GM23338 (cell line): ENCODE results near the gene PHAF1. TPM values are rescaled to one million over a fixed set of nuclear protein-coding genes. Genes with fewer than 3 reads are reported as not detected.

Source experiments
- ATAC-seq: fragments of 200-7000 bp; cut with Tn5 transposase; 3 replicates; pipeline ENCODE4 v1.9.1; 2020
- DNase-seq: peaks from one replicate; pipeline ENCODE4 v3.0.0-alpha.2; 2015; ENCODE audit warnings: low spot score
- H2AFZ ChIP-seq: fragments of 200-600 bp; sonication (generic); 2 replicates; pipeline ENCODE4 v1.8.0; 2016; ENCODE audit warnings: antibody characterized with exemption, mild to moderate bottlenecking, moderate library complexity
- H3F3A ChIP-seq: fragments of 200-600 bp; sonication (generic); replicated peaks from 2 replicates; pipeline ENCODE4 v1.8.0; 2017; ENCODE audit warnings: antibody characterized with exemption, mixed run types, low read depth
- H3K27ac ChIP-seq: fragments of 200-600 bp; sonication (generic); 2 replicates; pipeline ENCODE4 v1.6.1; 2016; ENCODE audit warnings: low read depth
- H3K27me3 ChIP-seq: fragments of 200-600 bp; sonication (generic); 2 replicates; pipeline ENCODE4 v1.8.0; 2016; ENCODE audit warnings: mild to moderate bottlenecking, mixed run types, moderate library complexity; ENCODE audit not compliant: insufficient read depth
- H3K36me3 ChIP-seq: fragments of 200-600 bp; sonication (generic); 2 replicates; pipeline ENCODE4 v1.8.0; 2016; ENCODE audit warnings: mild to moderate bottlenecking; ENCODE audit not compliant: insufficient read depth
- H3K4me1 ChIP-seq: fragments of 200-600 bp; sonication (generic); 2 replicates; pipeline ENCODE4 v1.8.0; 2016; ENCODE audit warnings: mild to moderate bottlenecking, moderate library complexity; ENCODE audit not compliant: insufficient read depth
- H3K4me2 ChIP-seq: fragments of 200-600 bp; sonication (generic); 2 replicates; pipeline ENCODE4 v1.7.1; 2017; ENCODE audit warnings: mixed run types
- H3K4me3 ChIP-seq: fragments of 200-600 bp; sonication (generic); 2 replicates; pipeline ENCODE4 v1.6.1; 2016; ENCODE audit warnings: mixed run types
- H3K79me2 ChIP-seq: fragments of 200-600 bp; sonication (generic); replicated peaks from 2 replicates; pipeline ENCODE4 v1.8.0; 2017; ENCODE audit warnings: mild to moderate bottlenecking; ENCODE audit not compliant: insufficient read depth
- H3K9me2 ChIP-seq: fragments of 200-600 bp; sonication (generic); 2 replicates; pipeline ENCODE4 v1.8.0; 2017; ENCODE audit not compliant: insufficient read depth
- H4K20me1 ChIP-seq: fragments of 200-600 bp; sonication (generic); replicated peaks from 2 replicates; pipeline ENCODE4 v1.8.0; 2017; ENCODE audit warnings: mild to moderate bottlenecking; ENCODE audit not compliant: insufficient read depth
- H3K27ac Mint-ChIP-seq: 2 replicates; pipeline ENCODE4 v1.8.0; 2020; ENCODE audit warnings: inconsistent platforms, mild to moderate bottlenecking, moderate library complexity, mixed read lengths
- H3K27me3 Mint-ChIP-seq: 3 replicates; pipeline ENCODE4 v1.8.0; 2022; ENCODE audit warnings: low read depth, mild to moderate bottlenecking, moderate library complexity, mixed read lengths, inconsistent platforms; ENCODE audit not compliant: insufficient read depth, poor library complexity
- H3K36me3 Mint-ChIP-seq: 3 replicates; pipeline ENCODE4 v1.8.0; 2021; ENCODE audit warnings: low read depth, mild to moderate bottlenecking, inconsistent platforms, moderate library complexity, mixed read lengths
- H3K4me1 Mint-ChIP-seq: 3 replicates; pipeline ENCODE4 v1.8.0; 2020; ENCODE audit warnings: mild to moderate bottlenecking, inconsistent platforms, mixed read lengths
- H3K4me3 Mint-ChIP-seq: 3 replicates; pipeline ENCODE4 v1.8.0; 2021; ENCODE audit warnings: moderate library complexity, mild to moderate bottlenecking, inconsistent platforms, mixed read lengths
- H3K9me3 Mint-ChIP-seq: 3 replicates; pipeline ENCODE4 v1.8.0; 2020; ENCODE audit warnings: moderate library complexity, mild to moderate bottlenecking, inconsistent platforms, mixed read lengths
- CREB1 ChIP-seq: fragments of 250-450 bp; sonication (Bioruptor Pico); IDR thresholded peaks from 2 replicates; pipeline ENCODE4 v1.5.0; 2020; ENCODE audit warnings: low read depth, mild to moderate bottlenecking, moderate library complexity
- CTCF ChIP-seq, 2 experiments: fragments of 200-600 bp in 1 of 2; sonication (generic) in 1 of 2; conservative IDR thresholded peaks; 2 replicates each; pipeline versions ENCODE4 v1.5.1 to v1.6.1; 2016 to 2017; ENCODE audit warnings: antibody characterized with exemption in 2 of 2, low read depth in 2 of 2, mild to moderate bottlenecking in 2 of 2, moderate library complexity in 1 of 2
- EZH2 ChIP-seq: fragments of 200-600 bp; sonication (generic); IDR thresholded peaks from one replicate; pipeline ENCODE4 v1.8.0; 2017; ENCODE audit warnings: antibody characterized with exemption, mild to moderate bottlenecking, low read depth; ENCODE audit not compliant: unreplicated experiment
- JUNB ChIP-seq: IDR thresholded peaks from one replicate; pipeline ENCODE4 v1.6.1; 2016; ENCODE audit warnings: antibody characterized with exemption; ENCODE audit not compliant: unreplicated experiment
- POLR2AphosphoS5 ChIP-seq: IDR thresholded peaks from 2 replicates; pipeline ENCODE4 v1.6.1; 2016; ENCODE audit warnings: antibody characterized with exemption, low read depth
- REST ChIP-seq: IDR thresholded peaks from one replicate; pipeline ENCODE4 v1.6.1; 2018; ENCODE audit warnings: antibody characterized with exemption; ENCODE audit not compliant: unreplicated experiment
- polyA plus RNA-seq: library from polyadenylated mRNA; unstranded; fragments of >200 nt; fragmentation: Nextera tagmentation; extraction: Ambion mirVana; gene quantifications from 2 replicates; pipeline ENCODE4 v1.2.1, GENCODE V29; 2016
- total RNA-seq: library from RNA; depleted of rRNA; stranded (reverse); fragments of >200 nt; shearing (Covaris generic); gene quantifications from 2 replicates; pipeline ENCODE4 v1.2.3, GENCODE V29; 2014

Gene PHAF1
- total and polyA plus RNA-seq, 2 experiments from 2014 or later = 14.7 to 35.9 TPM

GRCh38 chr16:67169011-67169451, 59.3 kb downstream of the PHAF1 start:
- H3K36me3 ChIP-seq = no peaks in the 10 kb centered on the region
- no peaks in the 10 kb centered on the region for H3K9me2 ChIP-seq
- H3K4me1 ChIP-seq = peaks cover 28% of the 10 kb centered on the region
- Mint-ChIP-seq H3K4me1 (peaks cover 46% of the 10 kb centered on the region), H3K27me3 (peaks cover 95% of the 10 kb centered on the region), H3K36me3 (no peaks in the 10 kb centered on the region; the same call in 2 of the 3 replicates), H3K9me3 (no peaks in the 10 kb centered on the region; the same call in 2 of the 3 replicates), H3K27ac (no peak overlapping the region), H3K4me3 (peak overlapping the region; percentile 79)
- DNase-seq (peak; percentile 76), ATAC-seq (peak; percentile 9)
- 0 out of 2 replicates have a peak, but pooled peaks cover 16% of the 10 kb centered on the region for H3F3A ChIP-seq
- H3K4me3 ChIP-seq = peak overlapping the region; percentile 69
- peaks cover 6% of the 10 kb centered on the region for H4K20me1 ChIP-seq
- H3K27me3 ChIP-seq = peaks cover 97% of the 10 kb centered on the region
- TF ChIP-seq POLR2AphosphoS5 (no peak), CTCF (conservative IDR thresholded peaks at IDR 0.05; ENCODE audit: low read depth in 2 of 2) (no peak), REST (peak; percentile 63), EZH2 (peak; percentile 37), JUNB (no peak)
- H3K27ac ChIP-seq = no peak overlapping the region
- H3K79me2 ChIP-seq = no peaks in the 10 kb centered on the region
- H3K4me2 ChIP-seq = peak overlapping the region; percentile 97
- 0 out of 2 replicates have a peak overlapping the region, but pooled peaks have one; percentile 56 for H2AFZ ChIP-seq

- Histone ChIP-seq H3K4me3 (peak overlapping the region; percentile 69), H3K4me1 (peaks cover 28% of the 10 kb centered on the region), H4K20me1 (peaks cover 6% of the 10 kb centered on the region), H3K4me2 (peak overlapping the region; percentile 97), H3K27me3 (peaks cover 97% of the 10 kb centered on the region), H2AFZ (peak overlapping the region; percentile 78; the same call in 1 of the 2 replicates), H3K27ac (no peak overlapping the region), H3K36me3 (no peaks in the 10 kb centered on the region), H3F3A (0 out of 2 replicates have a peak, but pooled peaks cover 16% of the 10 kb centered on the region), H3K79me2 (no peaks in the 10 kb centered on the region), H3K9me2 (no peaks in the 10 kb centered on the region)
- Mint-ChIP-seq H3K27me3 (peaks cover 94% of the 10 kb centered on the region), H3K4me3 (peak overlapping the region; percentile 79), H3K27ac (no peak overlapping the region), H3K9me3 (no peaks in the 10 kb centered on the region; the same call in 2 of the 3 replicates), H3K36me3 (no peaks in the 10 kb centered on the region; the same call in 2 of the 3 replicates), H3K4me1 (peaks cover 46% of the 10 kb centered on the region)
- ATAC-seq = peak; percentile 53
- TF ChIP-seq EZH2 (peak; percentile 72), CREB1 (CRISPR knock-in tag) (no peak), CTCF (conservative IDR thresholded peaks at IDR 0.05; ENCODE audit: low read depth in 2 of 2) (peak; percentile 81 to 91)
- peak; percentile 94 for DNase-seq
Measured at GRCh38 chr16:67169642-67170167, 60.0 kb downstream of the PHAF1 start.
